ENCODE results near the gene VPS8.
"Not testable (repeated sequence)": the region's sequence is repeated elsewhere in the genome, so short reads cannot be mapped to it uniquely, and the experiment has no call there.

VPS8 gene

GRCh38 chr3:184864000-184864399 is 52.0 kb downstream of the VPS8 start:
- H3K4me3 ChIP-seq (ENCODE audit: low read depth, low read length), result no peak overlapping the region

- no peak overlapping the region for H3K4me3 ChIP-seq (ENCODE audit: low read depth, low read length)
Observed at GRCh38 chr3:184868477-184868876, 56.5 kb downstream of the VPS8 start.

GRCh38 chr3:184872200-184872599 is 60.2 kb downstream of the VPS8 start:
- no peak overlapping the region for H3K4me3 ChIP-seq (ENCODE audit: low read depth, low read length)

- H3K4me3 ChIP-seq (ENCODE audit: low read depth, low read length), result no peak overlapping the region
Observed at GRCh38 chr3:184873141-184873540, 61.2 kb downstream of the VPS8 start.

- no peak overlapping the region for H3K4me3 ChIP-seq (ENCODE audit: low read depth, low read length)
Observed at GRCh38 chr3:184874709-184875644, 63.0 kb downstream of the VPS8 start.

GRCh38 chr3:184880276-184881019 is 68.5 kb downstream of the VPS8 start:
- no peak overlapping the region for H3K4me3 ChIP-seq (ENCODE audit: low read depth, low read length)

GRCh38 chr3:184884359-184885017 is 72.5 kb downstream of the VPS8 start:
- no peak overlapping the region for H3K4me3 ChIP-seq (ENCODE audit: low read depth, low read length)

GRCh38 chr3:184885112-184885511 is 73.1 kb downstream of the VPS8 start:
- H3K4me3 ChIP-seq (ENCODE audit: low read depth, low read length), result no peak overlapping the region

- no peak overlapping the region for H3K4me3 ChIP-seq (ENCODE audit: low read depth, low read length)
Observed at GRCh38 chr3:184887574-184887973, 75.6 kb downstream of the VPS8 start.

- no peak overlapping the region for H3K4me3 ChIP-seq (ENCODE audit: low read depth, low read length)
Observed at GRCh38 chr3:184889312-184889904, 77.4 kb downstream of the VPS8 start.

GRCh38 chr3:184894051-184894450 is 82.1 kb downstream of the VPS8 start:
- no peak overlapping the region for H3K4me3 ChIP-seq (ENCODE audit: low read depth, low read length)

GRCh38 chr3:184895350-184895749 is 83.4 kb downstream of the VPS8 start:
- H3K4me3 ChIP-seq (ENCODE audit: low read depth, low read length), result no peak overlapping the region

- no peak overlapping the region for H3K4me3 ChIP-seq (ENCODE audit: low read depth, low read length)
Observed at GRCh38 chr3:184896336-184896735, 84.4 kb downstream of the VPS8 start.

GRCh38 chr3:184899953-184900595 is 88.1 kb downstream of the VPS8 start:
- H3K4me3 ChIP-seq (ENCODE audit: low read depth, low read length), result no peak overlapping the region

GRCh38 chr3:184907031-184907430 is 95.1 kb downstream of the VPS8 start:
- H3K4me3 ChIP-seq (ENCODE audit: low read depth, low read length), result not testable (repeated sequence)

- H3K4me3 ChIP-seq (ENCODE audit: low read depth, low read length), result no peak overlapping the region
Observed at GRCh38 chr3:184907681-184908649, 96.0 kb downstream of the VPS8 start.

- H3K4me3 ChIP-seq (ENCODE audit: low read depth, low read length), result no peak overlapping the region
Observed at GRCh38 chr3:184908859-184909258, 96.9 kb downstream of the VPS8 start.

GRCh38 chr3:184910664-184911063 is 98.7 kb downstream of the VPS8 start:
- no peak overlapping the region for H3K4me3 ChIP-seq (ENCODE audit: low read depth, low read length)

GRCh38 chr3:184911570-184911969 is 99.6 kb downstream of the VPS8 start:
- no peak overlapping the region for H3K4me3 ChIP-seq (ENCODE audit: low read depth, low read length)
